NCI-H2029 treated with DMSO at 0.1 percent for 48 hours (cell line): Measurements from ENCODE around the gene GIT2.
"Not testable (repeated sequence)": the region's sequence is repeated elsewhere in the genome, so short reads cannot be mapped to it uniquely, and the experiment has no call there.

ENCODE experiments used
- DNase-seq: peaks from one replicate; lab custom pipeline; 2025; lab: John Stamatoyannopoulos, UW

GIT2 gene

GRCh38 chr12:109995686-109996482 is at the start of gene GIT2:
Gene GIT2 (minus strand): TSS chr12:109996368. CDS start chr12:109996224, 144 bp downstream.
- peak; percentile 66 for DNase-seq

DNA sequence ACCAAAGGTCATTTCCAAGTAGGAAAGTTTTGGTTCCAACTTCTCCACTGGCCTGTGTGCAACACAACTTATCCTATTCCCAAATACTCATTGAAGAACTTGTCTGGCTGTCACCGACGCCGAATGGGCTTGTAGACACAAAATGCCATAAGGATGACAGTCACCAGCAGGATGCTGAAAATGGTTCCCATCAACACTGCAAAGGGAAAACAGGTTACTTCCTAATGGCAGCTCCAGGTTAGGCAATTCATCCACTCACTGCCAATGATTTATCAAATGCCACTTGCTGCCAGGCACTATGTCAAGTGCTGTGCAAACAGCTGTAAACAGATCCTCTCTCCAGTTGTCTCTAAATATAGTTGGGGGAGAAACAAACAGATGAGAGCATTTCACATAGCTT is 46.1 kb upstream of the GIT2 start:
- DNase-seq = peak; percentile 88

DNA sequence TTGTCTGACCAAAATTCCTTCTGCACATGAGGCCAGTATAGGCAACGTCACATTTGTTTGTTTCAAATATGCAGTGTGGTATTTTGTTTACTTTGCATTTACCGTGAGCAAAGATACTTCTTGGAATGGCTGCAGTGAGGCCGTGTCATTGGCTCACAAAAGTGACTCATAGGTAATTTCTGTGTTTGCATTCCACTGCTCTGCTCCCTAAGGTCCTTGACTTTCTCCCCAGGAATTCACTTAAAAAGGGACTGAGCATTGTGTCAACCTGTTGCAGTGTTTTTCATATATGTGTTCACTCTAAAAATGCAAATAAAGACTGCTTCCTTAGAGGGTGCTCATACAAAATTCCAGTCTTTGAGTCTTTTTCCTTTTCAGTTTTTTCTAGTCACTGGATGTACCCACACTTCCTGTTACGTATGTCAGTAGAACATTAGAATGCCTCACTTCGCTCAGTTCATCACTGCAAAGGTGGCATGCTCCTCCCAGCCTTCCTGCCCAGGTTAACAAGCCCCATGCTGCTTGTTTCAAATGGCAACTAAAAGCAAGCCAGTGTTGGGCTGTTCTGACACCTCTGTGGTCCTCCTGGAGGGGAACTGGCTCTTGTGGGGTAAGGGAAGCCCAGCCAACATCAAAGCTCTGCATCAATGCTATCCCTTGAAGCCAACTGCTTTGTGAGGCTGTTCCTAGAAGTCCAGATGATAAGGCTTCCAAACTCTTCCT is 43.1 kb upstream of the GIT2 start:
- DNase-seq = peak; percentile 26

DNA sequence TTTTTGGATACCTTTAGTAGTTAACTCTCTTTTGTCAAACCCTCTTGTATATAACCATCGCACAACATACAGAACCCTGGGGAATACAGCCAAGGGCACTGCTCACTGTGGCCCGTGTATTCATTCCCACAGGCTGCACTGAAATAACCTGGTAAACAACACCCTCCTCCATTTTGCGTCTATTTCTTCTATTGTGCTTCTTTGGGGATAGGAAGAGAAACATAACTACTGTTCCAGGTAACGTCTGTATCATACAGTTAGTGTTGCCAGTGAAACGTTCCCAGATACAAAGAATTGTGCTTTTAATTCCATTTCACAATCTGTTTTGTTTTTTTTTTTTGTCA is 42.5 kb upstream of the GIT2 start:
- DNase-seq = no peak

DNA sequence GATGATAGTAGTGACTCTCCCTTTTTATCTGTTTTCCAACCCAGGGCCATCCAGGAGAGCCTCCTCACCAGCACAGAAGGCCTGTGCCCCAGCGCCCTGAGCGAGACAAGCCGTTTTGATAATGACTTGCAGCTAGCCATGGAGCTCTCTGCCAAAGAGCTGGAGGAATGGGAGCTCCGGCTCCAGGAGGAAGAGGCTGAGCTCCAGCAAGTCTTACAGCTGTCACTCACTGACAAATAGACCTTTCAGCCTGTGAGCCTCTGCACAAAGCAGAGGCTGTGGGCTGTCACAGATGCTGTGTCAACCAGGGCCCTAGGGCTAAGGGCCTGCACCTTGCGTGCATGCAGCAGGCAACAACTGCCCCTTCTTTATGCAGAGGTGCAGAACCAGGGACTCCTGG is 41.1 kb upstream of the GIT2 start:
- DNase-seq = no peak

DNA sequence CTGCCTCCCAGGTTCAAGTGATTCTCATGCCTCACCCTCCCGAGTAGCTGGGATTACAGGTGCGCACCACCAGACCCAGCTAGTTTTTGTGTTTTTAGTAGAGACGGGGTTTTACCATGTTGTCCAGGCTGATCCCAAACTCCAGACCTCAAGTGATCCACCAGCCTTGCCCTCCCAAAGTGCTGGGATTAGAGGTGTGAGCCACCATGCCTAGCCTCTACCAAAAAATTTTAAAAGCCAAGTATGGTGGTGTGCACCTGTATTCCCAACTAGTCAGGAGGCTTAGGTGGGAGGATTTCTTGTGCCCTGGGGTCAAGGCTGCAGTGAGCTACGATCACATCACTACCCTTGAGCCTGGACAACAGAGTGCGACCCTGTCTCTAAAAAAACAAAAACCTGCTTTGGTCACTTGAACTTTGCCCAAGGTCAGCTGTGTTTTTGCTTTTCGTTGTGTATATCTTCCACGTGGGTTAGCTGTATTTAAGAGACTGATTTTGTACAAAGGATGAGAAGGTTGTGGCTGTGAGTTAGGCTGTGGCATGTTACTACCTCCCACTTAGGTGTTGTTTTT is 39.5 kb upstream of the GIT2 start:
- no peak for DNase-seq

- DNase-seq = no peak
These were observed 37.7 kb upstream of the GIT2 start for GRCh38 chr12:110033888-110034287.

DNA sequence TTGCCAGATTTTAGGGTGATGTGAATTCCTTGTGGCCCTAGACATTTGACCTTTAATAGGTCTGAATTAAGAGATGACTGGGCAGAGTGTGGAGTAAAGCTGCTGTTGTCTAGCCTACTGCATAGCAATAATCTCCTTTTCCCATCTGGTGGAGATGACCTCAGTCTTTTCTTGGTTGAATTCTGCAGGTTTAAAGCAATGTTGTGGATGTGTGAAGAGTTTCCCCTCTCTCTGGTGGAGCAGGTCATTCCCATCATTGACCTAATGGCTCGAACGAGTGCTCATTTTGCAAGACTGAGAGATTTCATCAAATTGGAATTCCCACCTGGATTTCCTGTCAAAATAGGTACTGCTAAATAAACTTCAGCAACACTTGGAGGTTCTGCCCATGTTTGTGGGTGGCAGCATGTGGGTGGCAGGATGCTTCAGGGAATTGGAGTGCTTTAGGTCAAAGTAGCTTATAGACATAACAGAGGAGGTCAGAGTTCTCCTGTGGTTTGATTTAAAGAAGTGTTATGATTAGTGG is 33.2 kb upstream of the GIT2 start:
- no peak for DNase-seq

DNA sequence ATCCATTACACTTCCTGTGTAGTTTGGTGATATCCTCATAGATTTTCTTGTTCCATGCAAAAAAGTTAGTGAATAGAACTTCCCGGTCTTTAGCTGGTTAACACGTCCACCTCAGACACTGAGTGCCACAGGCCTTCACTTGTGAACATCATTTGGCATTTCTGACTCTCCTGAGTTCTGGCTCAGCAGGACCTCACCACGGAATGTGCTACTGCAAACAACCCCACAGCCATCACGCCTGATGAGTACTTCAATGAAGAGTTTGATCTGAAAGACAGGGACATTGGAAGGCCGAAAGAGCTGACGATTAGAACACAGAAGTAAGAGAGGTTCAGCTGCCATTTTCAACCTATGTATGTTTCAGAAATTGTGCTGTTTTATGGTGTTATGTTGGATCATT is 32.2 kb upstream of the GIT2 start:
- DNase-seq = no peak

- no peak for DNase-seq
These were observed 27.9 kb upstream of the GIT2 start for GRCh38 chr12:110024051-110024450.

DNA sequence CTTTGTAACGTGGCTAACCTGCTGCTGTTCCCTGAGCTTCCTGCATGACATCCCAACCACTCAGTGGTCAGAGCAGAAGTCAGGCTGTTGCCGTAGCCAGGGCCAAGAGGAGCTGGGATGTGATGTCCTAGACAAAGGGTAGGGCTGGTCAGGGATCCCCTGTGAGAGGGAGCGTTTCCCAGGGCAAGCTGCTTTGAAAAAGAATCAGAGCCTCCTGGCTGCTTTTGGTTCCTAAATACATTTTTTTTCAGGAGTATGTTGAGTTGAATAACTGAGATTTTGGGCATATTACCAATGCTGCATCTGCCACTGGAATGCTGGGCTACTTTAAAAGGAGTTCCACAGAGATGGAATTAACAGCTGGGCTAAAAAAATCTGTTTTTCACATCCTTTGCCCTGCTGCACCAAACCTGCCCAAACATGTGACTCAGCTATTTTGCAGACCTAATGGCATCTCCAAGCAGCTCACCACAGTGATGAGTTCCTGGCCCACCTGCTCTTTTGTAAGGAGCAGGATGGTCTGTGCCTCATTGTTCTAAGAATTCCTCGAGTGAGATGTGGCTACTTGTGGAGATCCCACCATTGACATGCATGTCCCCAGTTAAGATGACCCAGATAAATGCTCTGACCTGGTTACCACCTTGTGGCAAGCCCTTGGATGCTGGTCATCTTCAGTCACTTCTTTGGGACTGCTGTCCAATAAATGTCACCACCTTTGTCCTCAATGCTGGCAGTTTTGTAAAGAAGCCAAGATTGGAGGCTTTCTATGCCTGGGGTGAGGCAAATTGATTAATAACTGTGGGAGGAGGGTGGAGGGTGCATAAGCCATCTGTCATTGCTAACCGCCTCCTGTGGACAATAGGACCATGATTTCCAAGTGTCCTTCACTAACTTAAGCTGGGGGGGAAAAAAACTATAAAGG is 27.2 kb upstream of the GIT2 start:
- no peak for DNase-seq

GRCh38 chr12:110020956-110021355 is 24.8 kb upstream of the GIT2 start:
- DNase-seq = no peak

- DNase-seq = no peak
These were observed 19.0 kb upstream of the GIT2 start for GRCh38 chr12:110015132-110015531.

GRCh38 chr12:110012659-110013058 is 16.5 kb upstream of the GIT2 start:
- DNase-seq = no peak

GRCh38 chr12:110012137-110012536 is 16.0 kb upstream of the GIT2 start:
- DNase-seq = no peak

DNA sequence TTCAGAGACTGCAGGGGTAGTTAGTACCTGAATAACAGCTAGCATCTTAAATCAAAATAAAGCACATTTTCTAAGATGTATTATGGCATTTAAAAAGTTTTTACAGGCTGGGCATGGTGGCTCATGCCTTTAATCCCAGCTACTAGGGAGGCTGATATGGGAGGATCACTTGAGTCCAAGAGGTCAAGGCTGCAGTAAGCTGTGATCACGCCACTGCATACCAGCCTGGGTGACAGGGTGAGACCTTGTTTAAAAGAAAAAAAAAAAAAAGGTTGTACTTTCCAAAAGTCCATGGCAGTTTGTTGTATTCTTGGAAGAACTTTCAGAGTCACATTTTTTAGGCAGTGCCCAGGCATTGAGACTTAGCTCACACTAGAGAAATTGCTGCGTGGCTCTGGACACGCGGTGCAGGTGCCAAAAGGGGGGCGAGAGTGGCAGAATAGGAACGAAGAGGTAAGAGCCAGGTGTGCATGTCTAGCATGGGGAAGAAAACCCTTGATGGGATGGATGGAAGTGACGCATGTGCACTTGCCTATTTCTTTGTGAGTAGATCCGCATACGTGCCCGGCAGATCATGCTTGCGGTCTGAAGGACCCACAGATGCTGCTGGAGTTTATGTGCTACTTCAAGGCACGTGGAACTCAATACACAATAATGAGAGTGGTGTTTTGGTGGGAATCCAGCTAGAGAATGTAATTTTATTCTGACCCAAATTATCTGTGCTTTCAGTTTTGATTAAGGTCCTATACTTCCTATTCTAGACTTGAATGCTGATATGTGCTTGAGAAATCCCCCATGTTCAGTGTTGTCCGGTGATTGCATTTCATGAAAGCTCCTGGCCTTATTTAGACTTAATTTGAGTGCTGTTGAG is 14.9 kb upstream of the GIT2 start:
- DNase-seq = no peak

DNA sequence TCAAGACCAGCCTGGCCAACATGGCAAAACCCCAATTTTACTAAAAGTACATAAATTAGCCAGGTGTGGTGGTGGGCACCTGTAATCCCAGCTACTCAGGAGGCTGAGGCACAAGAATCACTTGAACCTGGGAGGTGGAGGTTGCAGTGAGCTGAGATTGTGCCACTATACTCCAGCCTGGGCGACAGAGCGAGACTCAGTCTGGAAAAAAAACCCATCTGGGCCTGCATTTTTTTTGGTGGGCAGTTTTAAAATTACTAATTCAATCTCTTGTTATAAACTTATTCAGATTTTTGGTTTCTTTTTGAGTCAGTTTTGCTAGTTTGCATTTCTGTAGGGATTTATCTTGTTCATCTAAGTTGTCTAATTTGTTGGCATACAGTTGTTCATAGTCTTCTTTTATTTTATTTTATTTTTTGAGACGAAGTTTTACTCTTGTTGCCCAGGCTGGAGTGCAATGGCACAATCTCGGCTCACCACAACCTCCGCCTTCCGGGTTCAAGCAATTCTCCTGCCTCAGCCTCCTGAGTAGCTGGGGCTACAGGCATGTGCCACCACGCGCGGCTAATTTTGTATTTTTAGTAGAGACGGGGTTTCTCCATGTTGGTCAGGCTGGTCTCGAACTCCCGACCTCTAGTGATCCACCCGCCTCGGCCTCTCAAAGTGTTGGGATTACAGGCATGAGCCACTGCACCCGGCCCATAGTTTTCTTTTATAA is 12.7 kb upstream of the GIT2 start:
- not testable (repeated sequence) for DNase-seq

DNA sequence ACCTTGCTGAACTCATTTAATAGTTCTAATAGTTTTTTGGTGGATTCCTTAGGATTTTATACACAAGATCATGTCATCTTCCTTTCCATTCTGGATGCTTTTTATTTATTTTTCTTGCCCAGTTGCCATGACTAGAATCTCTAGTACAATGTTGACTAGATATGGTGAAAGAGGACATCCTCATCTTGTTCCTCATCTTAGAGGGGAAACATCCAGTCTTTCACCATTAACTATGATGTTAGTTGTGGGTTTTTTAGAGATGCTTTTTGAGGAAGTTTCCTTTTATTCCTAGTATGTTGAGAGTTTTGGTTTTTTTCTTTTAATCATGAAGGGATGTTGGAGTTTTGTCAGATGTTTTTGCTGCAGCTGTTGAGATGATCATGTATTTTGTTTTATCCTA is 11.7 kb upstream of the GIT2 start:
- DNase-seq = no peak

DNA sequence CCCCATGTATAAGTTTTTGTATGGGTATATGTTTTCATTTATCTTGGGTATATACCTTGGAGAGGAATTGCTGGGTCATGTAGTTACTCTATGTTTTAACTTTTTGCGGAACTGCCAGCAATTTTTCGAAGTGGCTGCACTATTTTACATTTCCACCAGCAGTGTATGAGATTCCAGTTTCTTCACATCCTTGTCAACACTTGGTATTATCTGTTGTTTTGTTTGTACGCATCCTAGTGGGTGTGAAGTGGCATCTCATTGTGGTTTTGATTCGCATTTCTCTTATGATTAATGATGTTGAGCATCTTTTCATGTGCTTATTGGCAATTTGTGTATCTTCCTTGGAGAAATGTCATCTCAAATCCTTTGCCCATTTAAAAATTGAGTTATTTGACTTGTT is 9.9 kb upstream of the GIT2 start:
- DNase-seq = no peak

DNA sequence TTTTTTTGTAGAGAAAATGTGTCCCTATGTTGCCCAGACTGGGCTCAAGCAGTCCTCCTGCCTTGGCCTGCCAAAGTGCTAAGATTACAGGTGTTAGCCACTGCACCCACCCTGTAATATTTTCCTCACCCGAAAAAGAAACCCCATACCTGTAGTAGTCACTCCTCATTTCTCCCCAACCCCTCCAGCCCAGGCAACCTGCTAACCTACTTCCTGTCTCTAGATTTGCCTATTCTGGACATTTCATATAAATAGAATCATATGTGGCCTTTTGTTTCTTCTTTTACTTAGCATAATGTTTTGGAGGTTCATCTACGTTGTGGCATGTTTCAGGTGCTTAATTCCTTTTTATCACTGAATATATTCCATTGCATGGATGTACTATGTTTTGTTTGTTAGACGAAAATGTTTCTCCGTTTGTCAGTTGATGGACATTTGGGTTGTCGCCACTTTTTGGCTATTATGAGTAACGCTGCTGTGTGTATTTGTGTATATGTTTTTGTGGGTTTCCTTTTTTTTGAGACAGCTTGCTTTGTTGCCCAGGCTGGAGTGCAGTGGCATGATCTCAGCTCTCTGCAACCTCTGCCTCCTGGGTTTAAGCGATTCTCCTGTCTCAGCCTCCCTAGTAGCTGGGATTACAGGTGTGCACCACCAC is 9.3 kb upstream of the GIT2 start:
- no peak for DNase-seq
